Dendritic cell treated with granulocyte-macrophage colony-stimulating factor and Interleukin-4, amounts not matched to agents 40 ng/mL and 50 ng/mL, for 4 days (primary cell): ENCODE measurements around the gene SYTL5.

Experiments
- H3K27ac Mint-ChIP-seq: one replicate; pipeline ENCODE4 v1.8.0; 2022; ENCODE audit warnings: mild to moderate bottlenecking, mixed read lengths
- H3K27me3 Mint-ChIP-seq: one replicate; pipeline ENCODE4 v1.8.0; 2022; ENCODE audit warnings: mild to moderate bottlenecking, mixed read lengths
- H3K36me3 Mint-ChIP-seq: one replicate; pipeline ENCODE4 v1.8.0; 2022; ENCODE audit warnings: low read depth, mixed read lengths
- H3K4me1 Mint-ChIP-seq: one replicate; pipeline ENCODE4 v1.8.0; 2022; ENCODE audit warnings: low read depth, mixed read lengths
- H3K4me3 Mint-ChIP-seq: one replicate; pipeline ENCODE4 v1.8.0; 2022; ENCODE audit warnings: mild to moderate bottlenecking, moderate library complexity, mixed read lengths
- H3K9me3 Mint-ChIP-seq: one replicate; pipeline ENCODE4 v1.8.0; 2022; ENCODE audit warnings: mixed read lengths
- intact Hi-C: fragments of 100-400 bp; cut with micrococcal nuclease; formaldehyde crosslinking; loops from one replicate; pipeline ENCODE4 v1.15.0; 2022

The SYTL5 gene

DNA sequence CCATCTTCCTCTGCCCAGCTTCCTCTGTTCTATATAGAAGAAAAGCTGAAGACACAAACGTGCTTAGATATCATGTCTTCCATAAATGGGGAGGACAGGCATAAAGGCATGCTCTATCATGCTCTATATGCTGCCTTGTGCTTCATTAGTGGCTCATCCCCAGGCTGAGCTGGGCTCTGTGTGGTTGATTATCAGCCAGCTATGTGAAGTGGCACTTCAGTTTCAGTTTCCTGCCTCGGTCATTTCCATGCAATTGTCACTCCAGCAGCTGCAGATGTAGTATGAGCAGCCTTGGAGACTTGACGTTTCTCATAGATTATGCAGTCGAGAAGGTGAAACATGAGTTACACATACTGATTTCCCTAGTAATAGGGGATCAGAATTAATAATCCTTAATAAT, 106.2 kb downstream of the SYTL5 start:
- no peak overlapping the region for H3K27ac Mint-ChIP-seq
- intact Hi-C loops = no loop called here
- H3K4me1 Mint-ChIP-seq = peaks cover 5% of the 10 kb centered on the region
- no peaks in the 10 kb centered on the region for H3K36me3 Mint-ChIP-seq
- H3K4me3 Mint-ChIP-seq = no peak overlapping the region
- H3K9me3 Mint-ChIP-seq = no peaks in the 10 kb centered on the region
- H3K27me3 Mint-ChIP-seq = no peaks in the 10 kb centered on the region

DNA sequence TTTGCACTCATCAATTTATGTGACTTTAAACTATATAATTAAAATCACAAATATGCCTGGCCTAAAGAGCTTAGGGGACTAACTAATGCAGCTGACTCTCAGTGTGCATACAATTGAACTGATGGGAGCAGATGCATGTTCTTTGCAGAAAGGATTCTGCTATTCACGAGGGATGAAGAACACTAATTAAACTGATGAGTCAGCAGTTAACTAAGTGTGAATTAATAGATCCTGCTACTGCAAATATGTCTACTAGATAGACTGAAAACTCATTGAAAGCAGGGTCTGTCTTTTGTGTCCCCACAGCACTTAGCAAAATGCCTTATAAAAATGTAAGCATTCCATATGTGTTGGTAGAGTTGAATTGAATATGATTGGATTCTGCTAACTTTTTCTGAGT, 110.4 kb downstream of the SYTL5 start:
- Mint-ChIP-seq H3K27me3 (no peaks in the 10 kb centered on the region), H3K36me3 (no peaks in the 10 kb centered on the region), H3K4me1 (no peaks in the 10 kb centered on the region), H3K4me3 (no peak overlapping the region), H3K27ac (no peak overlapping the region), H3K9me3 (no peaks in the 10 kb centered on the region)
- intact Hi-C loops = no loop called here

DNA sequence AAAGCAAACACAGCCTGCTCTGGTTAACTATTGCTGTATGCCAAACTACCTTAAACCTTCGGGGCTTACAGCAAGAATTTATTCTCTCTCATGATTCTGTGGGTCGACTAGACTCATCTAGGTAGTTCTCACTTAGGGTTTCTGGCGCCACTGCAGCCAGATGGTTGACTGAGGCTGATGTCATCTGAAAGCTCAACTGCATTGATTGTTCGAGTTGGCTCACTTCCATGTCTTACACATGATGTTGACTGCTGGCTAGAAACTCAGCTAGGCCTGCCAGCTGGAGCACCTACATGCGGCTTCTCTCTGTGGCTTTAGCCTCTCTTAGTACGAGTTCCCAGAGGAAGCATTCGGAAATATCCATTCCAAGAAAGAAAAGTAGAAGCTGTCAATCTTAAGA, 111.1 kb downstream of the SYTL5 start:
- H3K27ac Mint-ChIP-seq = no peak overlapping the region
- H3K9me3 Mint-ChIP-seq = no peaks in the 10 kb centered on the region
- no peaks in the 10 kb centered on the region for H3K36me3 Mint-ChIP-seq
- no peaks in the 10 kb centered on the region for H3K27me3 Mint-ChIP-seq
- intact Hi-C loops = no loop called here
- H3K4me1 Mint-ChIP-seq = no peaks in the 10 kb centered on the region
- no peak overlapping the region for H3K4me3 Mint-ChIP-seq

DNA sequence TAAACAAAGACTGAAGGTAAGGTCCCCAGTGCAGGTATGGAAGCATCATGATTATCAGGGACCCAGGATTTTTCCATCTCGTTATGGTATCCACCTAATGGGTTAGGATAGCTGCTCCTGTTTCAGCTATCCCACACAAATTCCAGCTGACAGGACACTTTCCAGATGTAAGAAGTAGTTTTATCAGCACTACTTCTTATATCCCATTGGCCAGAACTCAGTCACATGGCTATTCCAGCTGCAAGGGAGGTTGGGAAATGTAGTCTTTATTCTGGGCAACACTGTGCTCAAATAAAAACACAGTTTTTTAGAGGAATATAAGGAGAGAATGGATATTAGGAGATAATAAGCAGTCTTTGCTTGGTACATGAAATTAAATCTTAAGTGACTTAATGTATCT, 117.6 kb downstream of the SYTL5 start:
- H3K4me1 Mint-ChIP-seq = no peaks in the 10 kb centered on the region
- H3K27ac Mint-ChIP-seq = no peak overlapping the region

DNA sequence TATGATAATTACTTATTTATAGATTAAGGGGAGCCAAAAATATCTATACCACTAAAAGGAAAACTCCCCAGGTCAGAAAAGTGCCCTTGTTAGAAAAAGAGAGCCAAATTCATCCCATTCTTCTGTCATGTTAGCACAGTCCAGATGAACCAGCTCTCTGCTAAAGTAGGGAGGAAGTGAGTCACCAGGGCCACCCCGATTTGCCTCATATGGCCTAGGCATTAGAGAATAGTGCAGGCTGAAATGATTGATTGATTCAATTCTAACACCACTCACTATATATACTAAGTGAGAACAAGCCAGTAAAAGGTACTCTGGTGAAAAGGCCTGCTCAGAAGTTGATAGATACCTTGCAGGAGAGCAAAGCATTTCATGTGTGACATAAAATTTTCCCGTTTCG, 119.8 kb downstream of the SYTL5 start:
- no peaks in the 10 kb centered on the region for H3K36me3 Mint-ChIP-seq
- H3K27me3 Mint-ChIP-seq = no peaks in the 10 kb centered on the region
- no peaks in the 10 kb centered on the region for H3K4me1 Mint-ChIP-seq
- no peak overlapping the region for H3K27ac Mint-ChIP-seq
- H3K9me3 Mint-ChIP-seq = no peaks in the 10 kb centered on the region
- intact Hi-C loops = no loop called here
- no peak overlapping the region for H3K4me3 Mint-ChIP-seq

More for the DNA sequence above, 117.6 kb downstream of the SYTL5 start:
- no peaks in the 10 kb centered on the region for H3K9me3 Mint-ChIP-seq
- H3K27me3 Mint-ChIP-seq = no peaks in the 10 kb centered on the region
- no peaks in the 10 kb centered on the region for H3K36me3 Mint-ChIP-seq
- intact Hi-C loops = no loop called here
- H3K4me3 Mint-ChIP-seq = no peak overlapping the region

DNA sequence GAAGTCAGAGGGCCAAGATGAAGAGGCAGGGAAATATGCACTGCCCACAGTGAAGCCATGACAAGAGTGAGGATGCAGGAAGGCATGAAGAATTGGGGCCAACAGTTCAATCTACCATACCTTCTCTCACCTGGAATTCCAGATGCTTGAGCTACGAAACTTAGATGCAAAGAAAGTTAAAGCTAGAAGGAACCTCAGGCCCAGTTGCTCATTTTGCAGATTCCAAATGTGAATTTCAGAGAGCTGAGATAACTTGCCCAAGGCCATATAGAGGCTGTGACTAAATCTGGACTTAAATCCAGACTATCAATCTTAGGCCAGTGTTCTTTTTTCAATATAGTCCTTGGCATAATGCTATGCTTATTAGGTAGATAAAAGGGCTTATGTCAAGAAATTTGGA, 121.6 kb downstream of the SYTL5 start:
- Mint-ChIP-seq H3K9me3 (no peaks in the 10 kb centered on the region), H3K36me3 (no peaks in the 10 kb centered on the region), H3K4me1 (no peaks in the 10 kb centered on the region), H3K27me3 (no peaks in the 10 kb centered on the region), H3K27ac (no peak overlapping the region), H3K4me3 (no peak overlapping the region)
- intact Hi-C loops = no loop called here

DNA sequence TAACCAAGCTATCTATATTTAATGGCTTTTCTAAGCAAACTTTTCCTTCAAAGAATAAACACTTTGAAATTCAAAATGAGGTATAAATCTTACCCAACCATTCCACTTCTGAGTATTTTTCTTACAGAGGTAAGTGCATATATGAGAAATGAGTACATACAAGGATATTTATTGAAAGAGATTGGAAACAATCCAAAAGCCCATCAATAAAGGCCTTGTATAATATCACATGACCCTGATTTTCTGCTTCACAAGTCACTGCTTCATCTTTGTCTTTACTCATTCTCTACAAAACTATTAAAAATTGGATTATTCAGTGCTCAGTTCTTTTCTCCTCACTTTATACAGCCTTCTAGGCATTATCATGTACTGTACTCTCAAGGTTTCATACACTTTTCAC, 123.0 kb downstream of the SYTL5 start:
- H3K9me3 Mint-ChIP-seq = no peaks in the 10 kb centered on the region
- no peak overlapping the region for H3K27ac Mint-ChIP-seq
- no peaks in the 10 kb centered on the region for H3K4me1 Mint-ChIP-seq
- no peaks in the 10 kb centered on the region for H3K36me3 Mint-ChIP-seq
- no peak overlapping the region for H3K4me3 Mint-ChIP-seq
- no peaks in the 10 kb centered on the region for H3K27me3 Mint-ChIP-seq
- intact Hi-C loops = no loop called here

DNA sequence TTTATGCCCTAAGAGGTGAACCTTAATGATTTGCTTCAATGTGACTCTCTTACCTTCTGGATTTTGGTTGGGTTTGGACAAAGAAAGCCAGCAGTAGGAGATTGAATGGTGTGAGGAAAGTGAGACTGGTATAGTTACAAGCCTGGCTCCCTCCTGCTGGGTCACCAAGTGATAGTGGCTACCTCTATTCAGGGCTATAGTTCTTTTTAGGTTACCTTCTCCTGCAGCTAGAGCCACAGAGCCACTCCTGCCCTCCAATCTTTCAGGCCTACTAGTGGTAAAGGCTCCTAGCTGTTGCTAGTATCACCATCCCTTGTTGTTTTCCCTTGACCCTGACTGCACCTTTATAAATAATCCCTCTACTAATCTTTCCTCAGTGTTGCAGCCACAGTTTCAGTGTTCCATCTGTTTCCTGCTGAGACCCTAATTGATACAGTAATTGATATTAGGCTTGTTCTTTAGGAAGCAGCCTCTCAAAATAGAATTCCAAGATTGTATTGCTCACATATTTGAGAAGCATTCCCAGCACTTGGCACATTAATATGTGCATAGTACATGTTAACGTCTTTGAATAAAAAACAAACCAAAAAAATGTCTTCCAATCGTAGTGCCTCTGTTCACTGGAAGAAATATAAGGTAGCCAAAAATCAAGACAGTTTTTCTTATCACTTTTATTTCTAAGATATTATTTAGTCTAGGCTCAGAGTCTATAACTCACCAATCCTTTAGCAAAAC, 132.0 kb downstream of the SYTL5 start:
- Mint-ChIP-seq H3K27me3 (no peaks in the 10 kb centered on the region), H3K27ac (no peak overlapping the region), H3K4me1 (no peaks in the 10 kb centered on the region), H3K9me3 (no peaks in the 10 kb centered on the region), H3K36me3 (no peaks in the 10 kb centered on the region), H3K4me3 (no peak overlapping the region)
- intact Hi-C loops = no loop called here

DNA sequence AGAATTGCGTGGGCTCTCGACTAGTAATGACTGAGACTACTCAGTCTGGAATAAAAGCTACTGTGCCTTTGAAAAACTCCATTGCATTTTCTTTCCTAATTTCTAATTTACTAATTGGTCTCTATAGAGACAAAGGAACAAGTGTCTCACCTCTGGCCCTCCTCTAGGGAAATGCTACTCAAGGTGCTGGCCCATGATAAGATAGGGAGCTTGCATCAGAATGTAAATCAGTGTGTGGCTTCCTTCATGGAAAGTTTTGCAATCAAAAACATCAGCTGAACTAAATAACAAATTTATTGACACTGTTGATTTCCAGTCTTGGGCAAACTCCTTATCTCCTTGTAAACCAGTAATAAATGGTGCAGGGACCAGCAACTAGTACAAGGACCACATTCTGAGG, 132.5 kb downstream of the SYTL5 start:
- H3K27ac Mint-ChIP-seq = no peak overlapping the region
- H3K4me1 Mint-ChIP-seq = no peaks in the 10 kb centered on the region
- intact Hi-C loops = no loop called here
- no peaks in the 10 kb centered on the region for H3K36me3 Mint-ChIP-seq
- H3K27me3 Mint-ChIP-seq = no peaks in the 10 kb centered on the region
- no peaks in the 10 kb centered on the region for H3K9me3 Mint-ChIP-seq
- H3K4me3 Mint-ChIP-seq = no peak overlapping the region

DNA sequence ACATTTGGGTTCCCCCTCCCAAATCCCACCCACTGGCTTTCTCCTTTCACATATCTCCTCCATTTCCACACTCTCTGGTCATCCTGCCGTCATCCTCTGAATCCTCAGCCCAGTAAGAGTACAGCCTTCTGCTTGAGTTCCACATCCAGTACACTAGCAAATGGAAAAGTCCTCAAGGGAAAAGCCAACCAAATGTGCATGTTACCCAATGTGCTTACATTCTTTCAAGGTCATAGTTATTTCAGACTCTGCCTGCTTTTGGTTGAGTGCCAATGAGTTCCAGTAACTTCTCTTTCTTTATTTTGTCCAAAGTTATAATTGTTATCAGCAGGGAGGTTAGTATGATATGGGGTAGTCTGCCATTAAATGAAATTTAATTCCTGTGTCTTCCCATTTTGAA, 136.3 kb downstream of the SYTL5 start:
- Mint-ChIP-seq H3K27ac (no peak overlapping the region), H3K4me1 (no peaks in the 10 kb centered on the region), H3K9me3 (no peaks in the 10 kb centered on the region), H3K27me3 (no peaks in the 10 kb centered on the region), H3K4me3 (no peak overlapping the region), H3K36me3 (no peaks in the 10 kb centered on the region)
- intact Hi-C loops = no loop called here

DNA sequence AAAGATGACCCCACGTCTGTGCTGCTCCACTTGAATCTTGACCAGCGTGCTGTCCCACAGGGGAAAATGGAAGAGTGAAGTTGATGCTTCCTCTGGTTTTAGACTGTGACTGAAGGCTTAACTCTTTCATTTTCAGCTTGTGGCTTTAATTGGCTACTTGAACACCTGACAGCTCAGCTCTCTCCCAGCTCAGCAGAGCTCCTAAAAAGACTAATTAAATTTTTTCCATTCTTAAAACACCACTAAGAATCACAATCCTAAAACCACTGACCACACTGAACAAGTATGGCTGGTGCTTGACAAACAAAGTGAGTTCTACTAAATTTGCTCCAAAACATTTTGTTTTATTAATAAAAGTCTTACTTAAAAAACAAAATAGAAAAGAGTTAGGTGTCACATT, 142.7 kb downstream of the SYTL5 start:
- Mint-ChIP-seq H3K36me3 (no peaks in the 10 kb centered on the region), H3K4me3 (no peak overlapping the region), H3K27me3 (no peaks in the 10 kb centered on the region), H3K4me1 (no peaks in the 10 kb centered on the region), H3K27ac (no peak overlapping the region), H3K9me3 (no peaks in the 10 kb centered on the region)
- intact Hi-C loops = no loop called here

DNA sequence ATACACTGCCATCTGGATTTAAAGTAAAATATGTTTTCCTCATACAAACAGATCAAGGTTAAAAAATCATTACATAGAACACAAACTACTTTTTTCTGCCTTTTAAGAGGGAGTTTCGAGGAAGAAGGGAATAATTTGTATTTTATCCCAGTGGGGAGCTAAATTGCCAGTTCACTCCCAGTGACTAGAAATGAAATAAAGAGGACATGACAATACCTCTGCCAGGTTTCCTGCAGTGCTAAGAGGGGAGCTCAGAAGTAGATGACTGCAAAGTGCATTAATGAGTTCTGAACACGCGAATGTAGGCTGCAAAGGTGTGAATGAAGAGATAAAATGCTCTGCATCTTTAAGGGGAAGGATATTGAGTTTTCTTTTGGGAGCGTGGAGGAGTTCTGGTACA, 144.6 kb downstream of the SYTL5 start:
- Mint-ChIP-seq H3K9me3 (no peaks in the 10 kb centered on the region), H3K36me3 (no peaks in the 10 kb centered on the region), H3K27me3 (no peaks in the 10 kb centered on the region), H3K4me1 (no peaks in the 10 kb centered on the region), H3K27ac (no peak overlapping the region), H3K4me3 (no peak overlapping the region)
- intact Hi-C loops = no loop called here

DNA sequence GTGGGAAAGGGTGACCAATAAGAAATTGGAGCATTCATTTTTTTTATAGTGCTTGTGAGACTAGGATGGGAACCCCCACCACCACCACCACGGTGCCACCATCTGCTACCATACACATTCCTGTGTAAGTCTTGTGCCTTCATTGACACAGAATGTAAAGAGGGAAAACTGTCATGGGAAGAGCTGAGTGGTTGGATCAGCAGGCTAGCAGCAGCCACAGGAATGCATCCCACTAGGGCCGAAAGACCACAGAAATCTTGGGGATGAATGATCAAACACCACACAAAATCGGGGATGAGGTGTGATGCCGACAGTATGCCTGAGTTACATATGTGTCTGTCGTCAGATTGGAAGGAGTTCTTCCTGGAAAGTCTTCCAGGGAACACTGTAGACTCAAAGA, 145.1 kb downstream of the SYTL5 start:
- no peak overlapping the region for H3K27ac Mint-ChIP-seq
- H3K36me3 Mint-ChIP-seq = no peaks in the 10 kb centered on the region
- no peak overlapping the region for H3K4me3 Mint-ChIP-seq
- no peaks in the 10 kb centered on the region for H3K4me1 Mint-ChIP-seq
- no peaks in the 10 kb centered on the region for H3K9me3 Mint-ChIP-seq
- intact Hi-C loops = no loop called here
- H3K27me3 Mint-ChIP-seq = no peaks in the 10 kb centered on the region

DNA sequence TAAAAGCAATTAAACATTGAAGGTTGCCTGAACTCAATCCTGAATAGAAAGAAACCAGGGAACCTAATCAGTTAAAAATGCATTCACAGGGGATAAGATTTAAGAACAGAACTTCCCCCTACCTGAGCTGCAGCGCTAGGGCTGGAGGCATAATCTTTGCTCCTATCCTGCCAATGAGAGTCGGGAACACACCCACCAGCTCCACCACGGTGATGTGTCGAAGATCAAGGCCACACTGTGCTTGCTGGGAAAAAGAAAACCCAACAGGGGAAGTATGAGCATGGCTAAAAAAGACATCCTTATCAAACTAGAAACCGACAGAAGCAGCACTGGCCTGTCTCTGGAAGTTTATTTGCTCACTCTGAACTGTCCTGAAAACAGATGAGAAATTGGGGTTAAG, 148.0 kb downstream of the SYTL5 start:
- no peak overlapping the region for H3K4me3 Mint-ChIP-seq
- H3K27ac Mint-ChIP-seq = no peak overlapping the region
- no peaks in the 10 kb centered on the region for H3K27me3 Mint-ChIP-seq
- H3K36me3 Mint-ChIP-seq = no peaks in the 10 kb centered on the region
- no peaks in the 10 kb centered on the region for H3K9me3 Mint-ChIP-seq
- no peaks in the 10 kb centered on the region for H3K4me1 Mint-ChIP-seq
- intact Hi-C loops = no loop called here

DNA sequence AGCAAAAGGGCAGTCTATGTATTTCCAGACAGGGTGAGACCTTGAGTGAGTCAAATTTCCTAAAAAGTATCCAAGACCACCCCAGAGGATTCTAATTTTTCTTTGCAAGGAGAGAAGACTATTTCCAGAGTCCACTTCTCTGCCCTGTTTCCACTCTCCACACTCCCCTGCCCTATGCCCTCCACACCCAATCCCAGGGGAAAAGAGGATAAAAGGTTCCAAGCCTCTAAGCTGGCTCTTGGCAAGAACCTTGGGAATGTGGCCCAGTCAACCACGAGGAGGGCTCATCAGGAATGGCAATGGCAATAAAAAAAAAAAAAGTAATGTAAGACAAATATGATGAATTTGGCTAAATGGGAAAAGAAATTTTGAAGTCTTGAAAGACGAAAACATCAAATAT, 148.5 kb downstream of the SYTL5 start:
- Mint-ChIP-seq H3K27me3 (no peaks in the 10 kb centered on the region), H3K4me1 (no peaks in the 10 kb centered on the region), H3K27ac (no peak overlapping the region), H3K36me3 (no peaks in the 10 kb centered on the region), H3K4me3 (no peak overlapping the region), H3K9me3 (no peaks in the 10 kb centered on the region)
- intact Hi-C loops = no loop called here
